B cell (primary cell): ENCODE data around the gene TRHDE.

Experiments
- CTCF ChIP-seq: fragments of 200-600 bp; IDR thresholded peaks from one replicate; pipeline ENCODE4 v1.8.0; 2022; ENCODE audit warnings: antibody characterized with exemption, mild to moderate bottlenecking
- EZH2 ChIP-seq: IDR thresholded peaks from 2 replicates; pipeline ENCODE4 v1.6.1; 2012; ENCODE audit warnings: borderline replicate concordance, low read depth, mild to moderate bottlenecking, moderate library complexity, low read length; ENCODE audit not compliant: insufficient read depth, poor library complexity, severe bottlenecking

DNA sequence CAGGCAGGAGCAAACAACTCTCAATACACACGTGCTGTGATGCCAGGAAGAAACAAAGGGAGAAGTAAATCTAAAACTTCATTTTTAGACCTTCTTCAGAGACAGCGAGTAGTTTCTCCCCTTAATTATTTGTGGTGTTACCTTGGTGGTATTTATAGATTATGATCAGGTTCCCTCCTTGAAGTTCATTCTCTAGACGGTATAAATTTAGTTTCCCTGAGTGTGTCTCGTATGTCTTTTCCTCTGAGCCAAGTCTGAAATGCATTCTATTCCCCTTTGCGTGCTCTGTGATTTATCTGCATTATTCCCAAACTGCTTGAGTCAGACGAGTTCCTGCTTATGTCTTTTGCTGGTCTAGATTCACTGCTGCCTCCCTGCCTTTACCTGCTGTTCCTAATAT lies 65.2 kb downstream of the TRHDE start:
- TF ChIP-seq CTCF: no peak
- TF ChIP-seq EZH2: no peak
